ENCODE results near the gene DUSP2.
"Not testable (repeated sequence)": the region's sequence is repeated elsewhere in the genome, so short reads cannot be mapped to it uniquely, and the experiment has no call there.

Gene DUSP2

GRCh38 chr2:96143848-96144480, 1.3 kb downstream of the DUSP2 start:
- no peak for DNase-seq (ENCODE audit: low read depth)
- in situ Hi-C loops (cut with HindIII; ENCODE audit: low sequenced_read_pairs): no loop called here
- peak overlapping the region; percentile 45 for H3K4me3 ChIP-seq (ENCODE audit: low read depth, low read length)
- no peak for TF ChIP-seq CTCF (IDR thresholded peaks at IDR 0.05; ENCODE audit: low read depth, low read length, missing control alignments)

- TF ChIP-seq CTCF (IDR thresholded peaks at IDR 0.05; ENCODE audit: low read depth, low read length, missing control alignments): no peak
- in situ Hi-C loops (cut with HindIII; ENCODE audit: low sequenced_read_pairs): no loop called here
- no peak overlapping the region for H3K4me3 ChIP-seq (ENCODE audit: low read depth, low read length)
- DNase-seq (ENCODE audit: low read depth): no peak
Measured at GRCh38 chr2:96143231-96143847, 1.9 kb downstream of the DUSP2 start.

GRCh38 chr2:96142217-96143113, 2.8 kb downstream of the DUSP2 start:
- H3K4me3 ChIP-seq (ENCODE audit: low read depth, low read length): no peak overlapping the region
- in situ Hi-C loops (cut with HindIII; ENCODE audit: low sequenced_read_pairs): no loop called here
- no peak for TF ChIP-seq CTCF (IDR thresholded peaks at IDR 0.05; ENCODE audit: low read depth, low read length, missing control alignments)
- DNase-seq (ENCODE audit: low read depth): no peak

- DNase-seq (ENCODE audit: low read depth); in situ Hi-C loops (cut with HindIII; ENCODE audit: low sequenced_read_pairs); H3K4me3 ChIP-seq (ENCODE audit: low read depth, low read length): not testable (repeated sequence)
Measured at GRCh38 chr2:96141624-96141967, 3.6 kb downstream of the DUSP2 start.

- TF ChIP-seq CTCF (IDR thresholded peaks at IDR 0.05; ENCODE audit: low read depth, low read length, missing control alignments): no peak
- H3K4me3 ChIP-seq (ENCODE audit: low read depth, low read length): no peak overlapping the region
- in situ Hi-C loops (cut with HindIII; ENCODE audit: low sequenced_read_pairs): no loop called here
- no peak for DNase-seq (ENCODE audit: low read depth)
Measured at GRCh38 chr2:96140941-96141623, 4.2 kb downstream of the DUSP2 start.

- TF ChIP-seq CTCF (IDR thresholded peaks at IDR 0.05; ENCODE audit: low read depth, low read length, missing control alignments): no peak
- no peak overlapping the region for H3K4me3 ChIP-seq (ENCODE audit: low read depth, low read length)
- in situ Hi-C loops (cut with HindIII; ENCODE audit: low sequenced_read_pairs): loop anchor here (10.0 kb wide), 1 partner anchor 126 kb away; the partner anchor contains the start of genes CIAO1 and TMEM127
- no peak for DNase-seq (ENCODE audit: low read depth)
Measured at GRCh38 chr2:96139181-96139758, 6.0 kb downstream of the DUSP2 start.
